ENCODE measurements around the gene KRTAP5-2.
"Not testable (repeated sequence)": the region's sequence is repeated elsewhere in the genome, so short reads cannot be mapped to it uniquely, and the experiment has no call there.

KRTAP5-2 gene

GRCh38 chr11:1576825-1577224 lies 21.3 kb downstream of the KRTAP5-2 start:
- no peak for DNase-seq (ENCODE audit: insufficient read length, low spot score)
- no peak for TF ChIP-seq CTCF (IDR thresholded peaks at IDR 0.05; ENCODE audit: insufficient read depth, missing control alignments)
- no peak for FAIRE-seq

GRCh38 chr11:1575756-1576155 lies 22.3 kb downstream of the KRTAP5-2 start:
- not testable (repeated sequence) for FAIRE-seq; DNase-seq (ENCODE audit: insufficient read length, low spot score)

- FAIRE-seq (no peak), DNase-seq (ENCODE audit: insufficient read length, low spot score) (no peak)
- TF ChIP-seq CTCF (IDR thresholded peaks at IDR 0.05; ENCODE audit: insufficient read depth, missing control alignments) = no peak
These were observed 23.2 kb downstream of the KRTAP5-2 start for GRCh38 chr11:1574933-1575242.

- DNase-seq (ENCODE audit: insufficient read length, low spot score) = no peak
- FAIRE-seq = no peak
- TF ChIP-seq CTCF (IDR thresholded peaks at IDR 0.05; ENCODE audit: insufficient read depth, missing control alignments) = peak; percentile 62
These were observed 23.7 kb downstream of the KRTAP5-2 start for GRCh38 chr11:1574238-1574932.

- DNase-seq (ENCODE audit: insufficient read length, low spot score) (no peak), FAIRE-seq (no peak)
- no peak for TF ChIP-seq CTCF (IDR thresholded peaks at IDR 0.05; ENCODE audit: insufficient read depth, missing control alignments)
These were observed 24.2 kb downstream of the KRTAP5-2 start for GRCh38 chr11:1573903-1574237.

GRCh38 chr11:1573077-1573902 lies 24.8 kb downstream of the KRTAP5-2 start:
- DNase-seq (ENCODE audit: insufficient read length, low spot score) (no peak), FAIRE-seq (no peak)
- TF ChIP-seq CTCF (IDR thresholded peaks at IDR 0.05; ENCODE audit: insufficient read depth, missing control alignments) = no peak

- FAIRE-seq (no peak), DNase-seq (ENCODE audit: insufficient read length, low spot score) (peak; percentile 70)
- no peak for TF ChIP-seq CTCF (IDR thresholded peaks at IDR 0.05; ENCODE audit: insufficient read depth, missing control alignments)
These were observed 25.7 kb downstream of the KRTAP5-2 start, which contains the start of gene DUSP8 for GRCh38 chr11:1572197-1573076. TSS of gene DUSP8 (minus strand) at chr11:1572271. CDS start at chr11:1565826, 6,445 bp downstream.

All from D721Med (cell line).